Fibroblast of the conjunctiva (primary cell): ENCODE measurements around the gene ABHD10.
"Not testable (repeated sequence)": the region's sequence is repeated elsewhere in the genome, so short reads cannot be mapped to it uniquely, and the experiment has no call there.

Experiments
- DNase-seq: peaks from one replicate; pipeline ENCODE4 v3.0.0-alpha.2; 2010; ENCODE audit warnings: low read depth

Gene ABHD10

DNA sequence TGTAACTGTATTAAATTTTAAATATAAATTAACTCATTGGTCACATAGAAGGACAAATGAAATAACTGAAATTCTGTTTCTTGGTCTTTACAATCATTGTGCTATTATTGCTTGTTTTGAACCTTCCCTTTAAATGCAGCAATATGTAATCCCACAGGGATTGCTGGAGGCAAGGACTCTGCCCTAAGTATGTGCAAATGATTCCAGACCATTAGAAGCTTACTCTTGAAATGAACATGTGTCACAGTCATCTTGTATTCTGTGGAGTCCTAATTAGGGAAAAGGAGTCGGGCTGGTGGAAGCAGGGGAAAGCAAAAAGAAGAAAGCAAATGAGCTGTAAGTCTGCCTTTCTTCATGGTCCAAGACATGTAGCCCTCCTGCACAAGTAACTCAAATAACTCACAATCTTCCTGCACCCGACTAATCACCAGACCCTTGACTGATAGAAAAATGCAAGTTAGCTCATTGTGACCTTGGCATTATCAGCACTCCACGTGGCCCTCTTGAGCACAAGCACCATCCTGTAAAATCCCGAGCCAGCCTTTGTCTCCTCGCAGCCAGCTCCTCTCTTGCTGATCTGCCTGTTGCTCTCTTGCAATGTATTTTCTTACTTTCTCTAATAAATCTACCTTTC lies 53.4 kb downstream of the ABHD10 start:
- no peak for DNase-seq

DNA sequence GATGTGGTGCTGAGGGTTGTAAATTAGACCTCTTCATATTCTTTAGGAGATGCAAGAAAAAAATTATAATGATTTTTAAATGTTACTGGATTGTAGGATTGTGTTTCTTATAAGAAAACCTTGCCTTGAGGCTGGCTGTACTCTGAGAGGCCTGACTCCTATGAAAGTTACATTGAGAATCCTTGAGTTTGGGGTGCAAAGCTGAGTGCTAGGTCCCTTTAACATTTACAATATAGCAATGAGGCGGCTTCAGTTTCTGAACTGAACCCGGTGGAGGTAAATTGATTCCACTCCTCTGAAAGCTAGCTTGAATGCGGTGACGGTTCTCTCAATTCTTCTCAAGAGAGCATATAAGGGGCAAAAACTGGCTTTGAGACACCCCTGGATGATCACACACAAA lies 55.6 kb downstream of the ABHD10 start, which contains the start of gene TMPRSS7:
Gene TMPRSS7, plus strand, starts transcription at position 301 of the 400 bp plus-strand sequence. CDS start 110 bp downstream, outside the sequence.
- DNase-seq: no peak

DNA sequence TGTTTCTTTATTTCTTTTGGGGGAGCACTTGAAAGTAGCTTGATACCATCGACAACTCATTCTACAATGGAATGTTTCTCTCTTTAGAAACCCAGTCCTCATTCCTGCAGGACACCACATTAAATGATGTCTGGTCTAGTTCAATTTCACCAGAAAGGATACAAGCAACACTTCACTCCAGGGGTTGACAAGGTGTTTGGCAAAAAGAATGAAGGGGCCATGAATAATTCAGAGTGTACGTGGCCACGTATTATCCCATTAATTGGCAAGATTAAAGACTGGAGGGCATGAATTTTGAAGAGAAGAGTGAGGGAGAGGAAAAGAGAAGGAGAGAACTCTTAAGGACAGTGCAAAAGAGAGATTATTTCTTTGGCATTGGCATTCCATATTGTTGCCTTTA lies 56.4 kb downstream of the ABHD10 start:
- no peak for DNase-seq

DNA sequence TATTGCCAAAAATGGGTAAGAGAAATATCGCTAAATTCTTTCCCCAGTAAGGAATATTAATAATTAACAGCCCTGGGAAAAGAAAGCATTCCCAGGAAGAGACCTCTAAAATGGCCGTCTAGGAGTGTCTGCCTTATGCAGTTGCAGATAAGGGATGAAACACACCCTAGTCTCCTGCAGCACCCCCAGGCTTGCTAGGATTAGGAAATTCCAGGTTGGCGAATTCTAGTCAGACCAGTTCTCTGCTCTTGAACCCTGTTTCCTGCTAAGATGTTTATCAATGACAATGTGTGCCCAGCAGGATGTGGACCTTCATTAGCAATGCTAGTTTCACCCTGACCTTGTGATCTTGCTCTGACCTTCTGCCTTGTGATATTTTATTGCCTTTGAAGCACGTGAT lies 58.4 kb downstream of the ABHD10 start:
- DNase-seq: not testable (repeated sequence)

DNA sequence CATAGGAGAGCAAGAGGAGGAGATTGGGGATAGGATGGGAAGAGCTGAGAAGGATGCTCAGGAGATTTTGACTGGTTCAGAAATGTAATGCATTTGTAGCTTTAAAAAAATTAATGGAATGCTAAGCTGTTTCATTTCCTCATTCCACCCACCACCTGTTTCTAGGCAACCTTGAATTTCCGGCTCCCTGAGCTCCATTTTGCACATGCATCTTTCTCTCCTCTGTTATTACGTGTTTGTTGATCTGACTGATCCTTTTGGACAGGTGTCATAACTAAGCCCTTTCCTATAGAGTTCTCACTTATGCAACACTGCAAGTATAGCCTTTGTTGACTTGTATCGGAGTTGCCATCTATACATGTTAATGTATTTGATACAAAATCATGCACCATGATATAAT lies 60.0 kb downstream of the ABHD10 start:
- no peak for DNase-seq

DNA sequence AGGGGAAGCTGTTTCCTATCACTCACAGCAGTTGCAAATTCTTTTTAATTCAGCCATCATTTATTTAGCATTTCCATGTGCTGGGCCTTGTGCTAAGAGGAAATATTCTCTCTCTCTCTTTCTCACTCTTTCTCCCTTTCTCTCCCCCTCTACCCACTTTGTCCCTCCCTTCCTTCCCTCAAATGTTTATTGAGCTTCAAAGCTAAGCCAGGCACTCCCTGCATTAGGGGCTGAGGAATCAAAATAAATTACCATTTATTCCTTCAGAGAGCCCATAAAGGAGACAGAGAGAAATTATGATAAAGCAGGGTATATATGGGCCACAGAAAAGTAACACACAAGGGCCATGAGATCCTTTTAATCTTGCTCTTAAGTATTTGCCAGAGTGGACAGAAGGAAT lies 62.5 kb downstream of the ABHD10 start:
- DNase-seq: no peak

DNA sequence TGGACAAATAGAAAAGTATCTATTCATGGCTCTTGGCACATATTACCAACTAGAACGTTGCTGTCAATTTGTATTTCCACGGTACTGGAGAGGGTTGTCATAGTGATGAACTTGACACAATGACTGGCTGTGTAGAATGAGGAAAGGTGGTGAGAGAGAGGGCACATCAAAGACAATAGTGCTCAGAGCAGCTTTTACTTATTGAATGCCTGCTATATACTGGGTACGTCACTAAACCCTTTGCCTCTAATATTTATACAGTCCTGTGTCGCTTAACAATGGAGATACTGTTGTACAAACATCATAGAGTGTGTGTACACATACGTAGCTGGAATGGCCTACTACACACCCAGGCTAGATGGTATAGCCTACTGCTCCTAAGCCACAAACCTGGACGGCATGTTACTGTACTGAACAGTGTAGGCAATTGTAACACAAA lies 64.0 kb downstream of the ABHD10 start:
- DNase-seq: no peak
